Kidney epithelial cell (primary cell): ENCODE data around the gene SUSD2. TPM values are rescaled to one million over a fixed set of nuclear protein-coding genes. Genes with fewer than 3 reads are reported as not detected.
A peak's percentile ranks its signal among the peaks of the same experiment; 100 is the strongest.
"Not testable (repeated sequence)": the region's sequence is repeated elsewhere in the genome, so short reads cannot be mapped to it uniquely, and the experiment has no call there.

Experiments
- DNase-seq: peaks from one replicate; pipeline ENCODE4 v3.0.0-alpha.2; 2010; ENCODE audit warnings: low read depth
- H3K27me3 ChIP-seq: 2 replicates; pipeline ENCODE4 v1.6.0; 2011; ENCODE audit warnings: low read length; ENCODE audit not compliant: control insufficient read depth, insufficient read depth
- H3K36me3 ChIP-seq: 2 replicates; pipeline ENCODE4 v1.5.1; 2011; ENCODE audit warnings: low read length; ENCODE audit not compliant: control insufficient read depth, insufficient read depth
- H3K4me3 ChIP-seq: 2 replicates; pipeline ENCODE4 v1.5.1; 2011; ENCODE audit warnings: low read depth, mild to moderate bottlenecking, control low read depth, low read length
- total RNA-seq: library from RNA; depleted of rRNA; stranded (reverse); fragments of >200 nt; gene quantifications from 2 replicates; pipeline ENCODE4 v1.2.3, GENCODE V29; 2015
- TF ChIP-seq, protein P1 (sequence below): IDR thresholded peaks from 2 replicates; pipeline ENCODE4 v1.5.1; 2011; ENCODE audit warnings: mild to moderate bottlenecking, moderate library complexity, low read length, control low read depth, inconsistent platforms; ENCODE audit not compliant: insufficient read depth, poor library complexity, severe bottlenecking

Gene SUSD2
- total RNA-seq, 1 donor from 2014 or later = 0.17 TPM

- Histone ChIP-seq H3K27me3 (no peaks in the 10 kb centered on the region), H3K4me3 (no peak overlapping the region), H3K36me3 (no peaks in the 10 kb centered on the region)
- TF ChIP-seq, protein P1, sequence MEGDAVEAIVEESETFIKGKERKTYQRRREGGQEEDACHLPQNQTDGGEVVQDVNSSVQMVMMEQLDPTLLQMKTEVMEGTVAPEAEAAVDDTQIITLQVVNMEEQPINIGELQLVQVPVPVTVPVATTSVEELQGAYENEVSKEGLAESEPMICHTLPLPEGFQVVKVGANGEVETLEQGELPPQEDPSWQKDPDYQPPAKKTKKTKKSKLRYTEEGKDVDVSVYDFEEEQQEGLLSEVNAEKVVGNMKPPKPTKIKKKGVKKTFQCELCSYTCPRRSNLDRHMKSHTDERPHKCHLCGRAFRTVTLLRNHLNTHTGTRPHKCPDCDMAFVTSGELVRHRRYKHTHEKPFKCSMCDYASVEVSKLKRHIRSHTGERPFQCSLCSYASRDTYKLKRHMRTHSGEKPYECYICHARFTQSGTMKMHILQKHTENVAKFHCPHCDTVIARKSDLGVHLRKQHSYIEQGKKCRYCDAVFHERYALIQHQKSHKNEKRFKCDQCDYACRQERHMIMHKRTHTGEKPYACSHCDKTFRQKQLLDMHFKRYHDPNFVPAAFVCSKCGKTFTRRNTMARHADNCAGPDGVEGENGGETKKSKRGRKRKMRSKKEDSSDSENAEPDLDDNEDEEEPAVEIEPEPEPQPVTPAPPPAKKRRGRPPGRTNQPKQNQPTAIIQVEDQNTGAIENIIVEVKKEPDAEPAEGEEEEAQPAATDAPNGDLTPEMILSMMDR = peak; percentile 33
- no peak for DNase-seq
Observed at GRCh38 chr22:24178502-24179440, 2.5 kb upstream of the SUSD2 start.

- H3K4me3 ChIP-seq = no peak overlapping the region
- TF ChIP-seq, protein P1 = no peak
- no peaks in the 10 kb centered on the region for H3K27me3 ChIP-seq
- H3K36me3 ChIP-seq = no peaks in the 10 kb centered on the region
- no peak for DNase-seq
Observed at GRCh38 chr22:24179478-24180210, 1.6 kb upstream of the SUSD2 start.

GRCh38 chr22:24180316-24181087 lies 785 bp upstream of the SUSD2 start:
- H3K36me3 ChIP-seq = no peaks in the 10 kb centered on the region
- no peak for DNase-seq
- H3K27me3 ChIP-seq = no peaks in the 10 kb centered on the region
- TF ChIP-seq, protein P1 = no peak
- no peak overlapping the region for H3K4me3 ChIP-seq

DNA sequence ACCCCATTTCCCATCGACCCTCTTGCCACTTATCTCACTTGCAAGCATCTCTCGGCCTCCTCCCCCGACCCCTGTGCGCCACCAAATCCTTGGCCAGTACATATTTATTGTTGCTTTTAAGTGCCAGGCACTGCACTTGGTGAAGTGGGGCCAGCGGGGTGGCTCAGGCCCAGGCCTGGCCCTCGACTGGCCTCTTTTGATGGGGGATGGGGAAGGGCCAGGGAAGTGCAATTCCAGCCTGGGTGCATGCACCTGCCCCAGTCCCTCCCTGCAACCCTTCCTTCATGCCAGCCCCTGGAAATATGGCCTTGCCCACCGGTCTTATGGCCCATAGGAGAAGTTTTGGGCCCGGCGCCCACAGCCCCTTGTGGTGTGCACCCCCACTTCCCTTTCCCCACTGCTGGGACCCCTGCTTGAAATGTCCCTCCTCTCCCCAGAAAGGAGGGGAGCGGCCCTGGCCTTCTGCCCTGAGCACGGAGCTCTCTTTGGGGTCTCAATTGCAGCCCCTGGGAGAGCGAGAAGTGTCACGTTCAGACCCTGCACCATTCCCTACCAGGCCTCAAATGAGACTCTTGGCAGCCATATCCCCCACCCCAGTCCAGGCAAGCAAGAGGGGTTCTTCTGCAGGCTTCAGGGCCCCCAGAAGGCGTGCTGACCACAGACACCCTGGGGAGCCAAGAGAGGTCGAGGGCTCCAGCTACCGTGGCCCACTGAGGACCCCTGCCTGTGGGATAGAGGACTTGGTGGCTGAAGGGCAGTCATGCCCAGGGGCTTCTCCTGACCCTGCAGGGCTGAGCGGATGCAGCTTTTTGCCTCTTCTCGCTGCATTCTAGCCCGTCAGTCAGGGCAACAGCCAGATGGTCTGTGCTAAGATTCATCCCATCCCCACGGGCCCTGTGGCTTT lies 961 bp downstream of the SUSD2 start:
- H3K36me3 ChIP-seq = no peaks in the 10 kb centered on the region
- H3K4me3 ChIP-seq = no peak overlapping the region
- TF ChIP-seq, protein P1 = no peak
- no peak for DNase-seq
- no peaks in the 10 kb centered on the region for H3K27me3 ChIP-seq

DNA sequence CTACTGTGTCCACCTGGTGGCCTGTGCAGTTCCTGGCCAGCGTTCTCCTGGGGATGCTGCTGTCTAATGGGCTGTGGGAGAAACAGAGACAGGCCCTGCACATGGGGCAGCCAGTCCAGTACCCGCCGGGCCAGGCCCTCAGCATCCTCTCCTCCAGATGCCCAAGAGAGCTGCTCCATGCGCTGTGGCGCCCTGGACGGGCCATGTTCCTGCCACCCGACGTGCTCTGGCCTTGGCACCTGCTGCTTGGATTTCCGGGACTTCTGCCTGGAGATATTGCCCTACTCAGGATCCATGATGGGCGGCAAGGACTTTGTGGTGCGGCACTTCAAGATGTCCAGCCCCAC lies 1.6 kb downstream of the SUSD2 start:
- not testable (repeated sequence) for H3K27me3 ChIP-seq, H3K36me3 ChIP-seq, DNase-seq, H3K4me3 ChIP-seq
